ENCODE data around the gene TAL2. TPM values are rescaled to one million over a fixed set of nuclear protein-coding genes. Genes with fewer than 3 reads are reported as not detected.

TAL2 gene
- total RNA-seq, 4 donors from 2014 or later, result 3.7 TPM; not detected in 3

DNA sequence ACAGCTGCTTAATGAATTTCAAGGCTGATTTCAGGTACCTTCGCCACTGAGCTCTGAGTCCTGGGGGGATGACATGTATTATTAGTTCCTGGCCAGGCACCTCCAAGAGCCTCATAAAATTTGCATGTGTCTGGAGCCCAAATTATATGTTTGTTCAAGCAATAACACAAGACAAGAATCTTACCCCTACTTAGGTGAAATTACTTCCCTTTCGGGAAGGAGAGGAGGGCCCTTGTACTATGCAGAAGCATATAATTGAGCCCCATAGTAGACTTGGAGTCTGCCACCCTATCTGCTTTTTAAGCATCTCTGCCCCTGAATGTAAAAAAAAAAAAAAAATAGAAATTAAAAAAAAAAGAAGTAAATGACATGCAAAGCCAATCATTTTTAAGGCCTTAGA lies 19.1 kb downstream of the TAL2 start:
- Histone ChIP-seq H3K27me3 (no peaks in the 10 kb centered on the region), H3K4me3 (no peak overlapping the region), H3K4me1 (no peaks in the 10 kb centered on the region), H3K36me3 (no peaks in the 10 kb centered on the region), H3K27ac (no peak overlapping the region), H3K9me3 (peaks cover 0 to 4% (median 0%) of the 10 kb centered on the region in 4 donors)
- TF ChIP-seq POLR2A (IDR thresholded peaks at IDR 0.05) (no peak), CTCF (IDR thresholded peaks at IDR 0.05) (no peak), EP300 (IDR thresholded peaks at IDR 0.05) (no peak)
- no peak for DNase-seq (ENCODE audit: low spot score in 2 of 2)
- 95 to 98% methylated on average over 2 of the region's 2 CpGs for WGBS, 2 donors

DNA sequence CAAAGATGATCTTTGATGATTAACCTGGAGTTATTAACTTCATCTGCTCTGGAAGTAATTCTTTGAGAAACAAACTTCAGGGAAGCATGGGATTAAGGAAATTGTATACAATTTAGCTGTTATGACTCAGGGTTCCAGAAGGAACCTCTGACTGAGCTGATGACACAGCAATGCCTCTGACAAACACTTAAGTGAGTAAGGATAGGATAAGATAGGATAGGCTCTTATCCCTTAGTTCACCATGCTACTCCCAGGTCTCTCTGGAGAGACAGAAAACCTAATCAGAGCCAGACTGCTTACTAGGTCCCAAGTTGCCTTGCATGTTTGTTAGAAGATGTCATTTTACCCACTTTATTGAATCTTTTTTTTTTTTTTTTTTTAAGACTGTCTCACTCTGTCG lies 19.5 kb downstream of the TAL2 start:
- 91 to 100% methylated on average over 1 of the region's 1 CpG for WGBS, 2 donors
- H3K27ac ChIP-seq, result no peak overlapping the region
- H3K4me3 ChIP-seq, result no peak overlapping the region
- peaks cover 0 to 4% (median 0%) of the 10 kb centered on the region in 4 donors for H3K9me3 ChIP-seq
- TF ChIP-seq EP300 (IDR thresholded peaks at IDR 0.05) (no peak), POLR2A (IDR thresholded peaks at IDR 0.05) (no peak), CTCF (IDR thresholded peaks at IDR 0.05) (no peak)
- no peaks in the 10 kb centered on the region for H3K36me3 ChIP-seq
- no peaks in the 10 kb centered on the region for H3K27me3 ChIP-seq
- H3K4me1 ChIP-seq, result no peaks in the 10 kb centered on the region
- DNase-seq (ENCODE audit: low spot score in 2 of 2), result no peak

- no peak for DNase-seq (ENCODE audit: low spot score in 2 of 2)
- H3K9me3 ChIP-seq, result peaks cover 0 to 4% (median 0%) of the 10 kb centered on the region in 4 donors
- H3K27ac ChIP-seq, result no peak overlapping the region
- no peak overlapping the region for H3K4me3 ChIP-seq
- TF ChIP-seq EP300 (IDR thresholded peaks at IDR 0.05) (no peak), POLR2A (IDR thresholded peaks at IDR 0.05) (no peak), CTCF (IDR thresholded peaks at IDR 0.05) (no peak)
- H3K4me1 ChIP-seq, result no peaks in the 10 kb centered on the region
- WGBS, 2 donors, result 78 to 79% methylated on average over 1 of the region's 1 CpG
- H3K36me3 ChIP-seq, result no peaks in the 10 kb centered on the region
- H3K27me3 ChIP-seq, result no peaks in the 10 kb centered on the region
These were observed 21.5 kb downstream of the TAL2 start for GRCh38 chr9:105683688-105684275.

DNA sequence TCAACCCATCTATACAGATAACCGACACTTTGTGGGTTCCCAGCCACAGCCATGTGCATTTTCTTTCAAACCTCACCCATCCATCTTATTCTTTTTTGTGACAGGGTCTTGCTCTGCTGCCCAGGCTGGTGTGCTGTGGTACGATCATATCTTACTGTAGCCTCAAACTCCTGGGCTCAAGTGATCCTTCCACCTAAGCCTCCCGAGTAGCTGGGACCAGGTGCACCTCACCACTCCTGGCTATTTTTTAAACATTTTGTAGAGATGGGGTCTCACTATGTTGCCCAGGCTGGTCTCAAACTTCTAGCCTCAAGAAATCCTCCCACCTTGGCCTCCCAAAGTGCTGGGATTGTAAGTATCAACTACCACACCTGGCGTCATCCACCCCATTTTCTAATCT lies 24.7 kb downstream of the TAL2 start:
- Histone ChIP-seq H3K27me3 (peaks cover 0 to 8% of the 10 kb centered on the region in 2 donors), H3K27ac (no peak overlapping the region), H3K4me3 (no peak overlapping the region), H3K4me1 (no peaks in the 10 kb centered on the region), H3K9me3 (peaks cover 0 to 4% (median 0%) of the 10 kb centered on the region in 4 donors), H3K36me3 (no peaks in the 10 kb centered on the region)
- no peak for DNase-seq (ENCODE audit: low spot score in 2 of 2)
- TF ChIP-seq CTCF (IDR thresholded peaks at IDR 0.05) (no peak), EP300 (IDR thresholded peaks at IDR 0.05) (no peak), POLR2A (IDR thresholded peaks at IDR 0.05) (no peak)
- WGBS, 2 donors, result 94 to 98% methylated on average over 4 of the region's 4 CpGs

- H3K9me3 ChIP-seq, result no peaks in the 10 kb centered on the region
- H3K4me3 ChIP-seq, result no peak overlapping the region
- no peak overlapping the region for H3K27ac ChIP-seq
- TF ChIP-seq POLR2A (IDR thresholded peaks at IDR 0.05) (no peak), CTCF (IDR thresholded peaks at IDR 0.05) (peak in 2 of 5 experiments; percentile 22 to 23)
- 57 to 59% methylated on average over 2 of the region's 2 CpGs for WGBS, 2 donors
- peaks cover 0 to 18% (median 3%) of the 10 kb centered on the region in 4 donors for H3K4me1 ChIP-seq
- H3K27me3 ChIP-seq, result peaks cover 0 to 21% of the 10 kb centered on the region in 2 donors
- no peaks in the 10 kb centered on the region for H3K36me3 ChIP-seq
- DNase-seq (ENCODE audit: low spot score in 2 of 2), result no peak
These were observed 28.5 kb downstream of the TAL2 start for GRCh38 chr9:105690742-105691141.

All from tibial nerve (tissue), 4 donors.